OCI-LY7 (cell line): ENCODE data around the gene PPP1R37. TPM values are rescaled to one million over a fixed set of nuclear protein-coding genes. Genes with fewer than 3 reads are reported as not detected.

Source experiments
- BruUV-seq: library from RNA; stranded (reverse); fragments of 400-500 nt; replicated peaks from 2 replicates; lab custom pipeline; 2021; lab: Mats Ljungman, UMichigan
- CTCF ChIA-PET: fragments of 300-600 bp; sonication (Branson Sonifier 250); formaldehyde crosslinking; loops from one replicate; lab custom pipeline; 2022; ENCODE audit warnings: antibody characterized with exemption; ENCODE audit not compliant: unreplicated experiment; lab: Charles Lee
- POLR2A ChIA-PET: fragments of 300-600 bp; sonication (Branson Sonifier 250); formaldehyde crosslinking; loops from one replicate; lab custom pipeline; 2022; ENCODE audit warnings: antibody characterized with exemption; lab: Charles Lee
- DNase-seq: peaks from one replicate; pipeline ENCODE4 v3.0.0-alpha.2; 2015; ENCODE audit warnings: low spot score
- H2AFZ ChIP-seq: fragments of 200-600 bp; sonication (generic), shearing (Covaris generic); 2 replicates; pipeline ENCODE4 v1.6.1; 2014; ENCODE audit warnings: mild to moderate bottlenecking, antibody characterized with exemption, low read length, moderate library complexity
- H3K27ac ChIP-seq: fragments of 200-600 bp; sonication (generic); 2 replicates; pipeline ENCODE4 v1.5.1; 2014; ENCODE audit warnings: mixed run types, low read depth, mild to moderate bottlenecking, moderate library complexity, low read length, inconsistent platforms; ENCODE audit not compliant: poor library complexity, severe bottlenecking
- H3K36me3 ChIP-seq: fragments of 200-600 bp; sonication (generic); 2 replicates; pipeline ENCODE4 v1.6.1; 2014; ENCODE audit warnings: mild to moderate bottlenecking, antibody characterized with exemption, low read length, moderate library complexity, mixed read lengths; ENCODE audit not compliant: insufficient read depth
- H3K4me1 ChIP-seq: fragments of 200-600 bp; sonication (generic); 2 replicates; pipeline ENCODE4 v1.5.1; 2014; ENCODE audit warnings: mild to moderate bottlenecking, low read length; ENCODE audit not compliant: insufficient read depth, poor library complexity, severe bottlenecking
- H3K4me2 ChIP-seq: fragments of 200-600 bp; sonication (generic); 2 replicates; pipeline ENCODE4 v1.6.1; 2014; ENCODE audit warnings: mild to moderate bottlenecking, low read length
- H3K4me3 ChIP-seq: fragments of 200-600 bp; sonication (generic); 2 replicates; pipeline ENCODE4 v1.5.1; 2014; ENCODE audit warnings: mild to moderate bottlenecking, low read depth, low read length; ENCODE audit not compliant: poor library complexity, severe bottlenecking
- H3K79me2 ChIP-seq: fragments of 200-600 bp; sonication (generic); 2 replicates; pipeline ENCODE4 v1.6.1; 2016; ENCODE audit warnings: low read depth, mild to moderate bottlenecking, low read length, moderate library complexity, mixed read lengths; ENCODE audit not compliant: insufficient read depth
- H3K9me2 ChIP-seq: fragments of 200-600 bp; sonication (generic); 2 replicates; pipeline ENCODE4 v1.6.1; 2016; ENCODE audit warnings: mild to moderate bottlenecking, low read length, mixed read lengths; ENCODE audit not compliant: insufficient read depth
- H3K9me3 ChIP-seq: fragments of 200-600 bp; sonication (generic); 2 replicates; pipeline ENCODE4 v1.6.1; 2014; ENCODE audit warnings: mild to moderate bottlenecking, mixed run types, low read length, mixed read lengths
- H4K20me1 ChIP-seq: fragments of 200-600 bp; sonication (generic); 2 replicates; pipeline ENCODE4 v1.6.1; 2014; ENCODE audit warnings: mild to moderate bottlenecking, antibody characterized with exemption, low read length, moderate library complexity, mixed read lengths; ENCODE audit not compliant: insufficient read depth
- EZH2phosphoT487 ChIP-seq: fragments of 200-600 bp; sonication (generic); IDR thresholded peaks from 2 replicates; pipeline ENCODE4 v1.6.1; 2018; ENCODE audit warnings: low read depth, borderline replicate concordance, mild to moderate bottlenecking, mixed run types, antibody characterized with exemption, low read length, moderate library complexity, mixed read lengths
- intact Hi-C: fragments of 100-400 bp; cut with micrococcal nuclease; formaldehyde crosslinking; loops from one replicate; pipeline ENCODE4 v1.10.0; 2022; ENCODE audit not compliant: unreplicated experiment
- total RNA-seq, 2 experiments: library from RNA; depleted of rRNA in 1 of 2; stranded (reverse); fragments of >200 nt in 1 of 2; shearing (Covaris generic) in 1 of 2; gene quantifications; 2 replicates each; pipeline ENCODE4 v1.2.3, GENCODE V29; 2014 to 2022
- TF ChIP-seq, protein P1 (sequence below): fragments of 200-600 bp; sonication (generic); conservative IDR thresholded peaks from 2 replicates; pipeline ENCODE4 v1.5.1; 2014; ENCODE audit warnings: mild to moderate bottlenecking, antibody characterized with exemption, low read length, moderate library complexity, mixed read lengths

PPP1R37 gene
- total RNA-seq, 2 experiments from 2014 or later, result 24.7 to 48.6 TPM

GRCh38 chr19:45158503-45159209 is 65.7 kb downstream of the PPP1R37 start:
- Histone ChIP-seq H2AFZ (no peak overlapping the region), H3K4me1 (peaks cover 5% of the 10 kb centered on the region), H3K36me3 (no peaks in the 10 kb centered on the region), H3K9me2 (no peaks in the 10 kb centered on the region), H3K9me3 (no peaks in the 10 kb centered on the region), H3K4me3 (no peak overlapping the region), H3K27ac (no peak overlapping the region), H3K79me2 (no peaks in the 10 kb centered on the region), H3K4me2 (no peak overlapping the region), H4K20me1 (no peaks in the 10 kb centered on the region)
- BruUV-seq, result no TSS peak
- no peak for DNase-seq
- ChIA-PET CTCF (no interaction called here), POLR2A (no interaction called here)
- TF ChIP-seq, protein P1, sequence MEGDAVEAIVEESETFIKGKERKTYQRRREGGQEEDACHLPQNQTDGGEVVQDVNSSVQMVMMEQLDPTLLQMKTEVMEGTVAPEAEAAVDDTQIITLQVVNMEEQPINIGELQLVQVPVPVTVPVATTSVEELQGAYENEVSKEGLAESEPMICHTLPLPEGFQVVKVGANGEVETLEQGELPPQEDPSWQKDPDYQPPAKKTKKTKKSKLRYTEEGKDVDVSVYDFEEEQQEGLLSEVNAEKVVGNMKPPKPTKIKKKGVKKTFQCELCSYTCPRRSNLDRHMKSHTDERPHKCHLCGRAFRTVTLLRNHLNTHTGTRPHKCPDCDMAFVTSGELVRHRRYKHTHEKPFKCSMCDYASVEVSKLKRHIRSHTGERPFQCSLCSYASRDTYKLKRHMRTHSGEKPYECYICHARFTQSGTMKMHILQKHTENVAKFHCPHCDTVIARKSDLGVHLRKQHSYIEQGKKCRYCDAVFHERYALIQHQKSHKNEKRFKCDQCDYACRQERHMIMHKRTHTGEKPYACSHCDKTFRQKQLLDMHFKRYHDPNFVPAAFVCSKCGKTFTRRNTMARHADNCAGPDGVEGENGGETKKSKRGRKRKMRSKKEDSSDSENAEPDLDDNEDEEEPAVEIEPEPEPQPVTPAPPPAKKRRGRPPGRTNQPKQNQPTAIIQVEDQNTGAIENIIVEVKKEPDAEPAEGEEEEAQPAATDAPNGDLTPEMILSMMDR, result no peak
- no peak for TF ChIP-seq EZH2phosphoT487
- intact Hi-C loops, result no loop called here

DNA sequence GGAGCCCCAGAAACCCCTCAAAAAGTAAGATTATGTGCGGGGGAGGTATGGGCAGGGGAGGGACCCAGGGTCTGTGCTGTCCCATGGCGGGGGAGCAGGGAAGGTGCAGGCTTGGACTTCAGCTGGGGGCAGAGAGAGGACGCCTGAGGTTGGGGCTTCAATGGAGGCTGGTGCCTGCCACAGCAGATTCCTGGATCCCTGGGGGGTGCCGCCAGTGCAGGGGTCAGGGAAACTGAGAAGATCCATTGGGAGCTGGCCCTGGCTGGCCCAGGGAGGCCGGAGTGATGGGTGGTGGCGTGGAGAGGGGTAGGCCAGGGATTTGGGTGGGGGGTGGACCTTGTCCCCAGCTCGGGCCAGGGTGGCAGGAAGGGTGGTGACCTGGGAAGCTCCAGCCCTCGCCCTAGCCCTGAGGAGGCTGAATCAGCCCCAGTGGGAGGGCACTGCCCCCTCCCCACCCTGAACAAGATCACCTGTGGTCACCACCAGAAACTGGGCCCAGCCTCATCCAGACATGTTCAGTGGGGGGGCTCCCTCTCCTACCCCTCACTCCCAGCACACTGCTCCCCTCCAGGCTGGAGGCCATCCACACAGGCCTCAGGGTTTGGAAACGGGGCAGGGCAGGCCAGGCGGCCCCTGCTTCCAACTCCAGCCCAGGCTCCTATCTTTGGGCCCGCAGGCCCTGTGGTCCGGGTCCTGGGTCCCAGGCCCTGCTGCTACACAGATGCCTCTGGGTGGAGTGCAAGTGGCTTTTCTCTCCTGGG is 66.4 kb downstream of the PPP1R37 start:
- CTCF ChIA-PET, result no interaction called here
- H3K36me3 ChIP-seq, result no peaks in the 10 kb centered on the region
- intact Hi-C loops, result no loop called here
- no TSS peak for BruUV-seq
- H3K4me2 ChIP-seq, result no peak overlapping the region
- H3K79me2 ChIP-seq, result no peaks in the 10 kb centered on the region
- no peak for TF ChIP-seq EZH2phosphoT487
- TF ChIP-seq, protein P1, result no peak
- H3K4me3 ChIP-seq, result no peak overlapping the region
- H3K9me3 ChIP-seq, result no peaks in the 10 kb centered on the region
- H3K27ac ChIP-seq, result no peak overlapping the region
- peaks cover 8% of the 10 kb centered on the region for H3K4me1 ChIP-seq
- no peak for DNase-seq
- POLR2A ChIA-PET, result no interaction called here
- no peak overlapping the region for H2AFZ ChIP-seq
- no peaks in the 10 kb centered on the region for H4K20me1 ChIP-seq
- no peaks in the 10 kb centered on the region for H3K9me2 ChIP-seq

GRCh38 chr19:45159971-45160324 is 67.0 kb downstream of the PPP1R37 start:
- no TSS peak for BruUV-seq
- no peaks in the 10 kb centered on the region for H3K36me3 ChIP-seq
- CTCF ChIA-PET, result no interaction called here

More at GRCh38 chr19:45159971-45160324, 67.0 kb downstream of the PPP1R37 start:
- H4K20me1 ChIP-seq, result no peaks in the 10 kb centered on the region
- no peak overlapping the region for H3K4me2 ChIP-seq
- no peak overlapping the region for H3K4me3 ChIP-seq
- H3K9me2 ChIP-seq, result no peaks in the 10 kb centered on the region
- intact Hi-C loops, result no loop called here
- DNase-seq, result no peak
- TF ChIP-seq, protein P1, result no peak
- TF ChIP-seq EZH2phosphoT487, result no peak
- H3K4me1 ChIP-seq, result peaks cover 14% of the 10 kb centered on the region
- H2AFZ ChIP-seq, result no peak overlapping the region
- no peak overlapping the region for H3K27ac ChIP-seq
- POLR2A ChIA-PET, result no interaction called here
- H3K79me2 ChIP-seq, result no peaks in the 10 kb centered on the region
- no peaks in the 10 kb centered on the region for H3K9me3 ChIP-seq
